Effector CD4-positive, alpha-beta T cell (primary cell): Measurements from ENCODE around the gene CNKSR3. TPM values are rescaled to one million over a fixed set of nuclear protein-coding genes. Genes with fewer than 3 reads are reported as not detected.
"Not testable (repeated sequence)": the region's sequence is repeated elsewhere in the genome, so short reads cannot be mapped to it uniquely, and the experiment has no call there.

Experiments
- DNase-seq: peaks from one replicate; pipeline ENCODE4 v3.0.0-alpha.2; 2020
- total RNA-seq: gene quantifications from one replicate; lab custom pipeline; 2026; lab: John Stamatoyannopoulos, UW

Gene CNKSR3
- not detected for total RNA-seq

DNA sequence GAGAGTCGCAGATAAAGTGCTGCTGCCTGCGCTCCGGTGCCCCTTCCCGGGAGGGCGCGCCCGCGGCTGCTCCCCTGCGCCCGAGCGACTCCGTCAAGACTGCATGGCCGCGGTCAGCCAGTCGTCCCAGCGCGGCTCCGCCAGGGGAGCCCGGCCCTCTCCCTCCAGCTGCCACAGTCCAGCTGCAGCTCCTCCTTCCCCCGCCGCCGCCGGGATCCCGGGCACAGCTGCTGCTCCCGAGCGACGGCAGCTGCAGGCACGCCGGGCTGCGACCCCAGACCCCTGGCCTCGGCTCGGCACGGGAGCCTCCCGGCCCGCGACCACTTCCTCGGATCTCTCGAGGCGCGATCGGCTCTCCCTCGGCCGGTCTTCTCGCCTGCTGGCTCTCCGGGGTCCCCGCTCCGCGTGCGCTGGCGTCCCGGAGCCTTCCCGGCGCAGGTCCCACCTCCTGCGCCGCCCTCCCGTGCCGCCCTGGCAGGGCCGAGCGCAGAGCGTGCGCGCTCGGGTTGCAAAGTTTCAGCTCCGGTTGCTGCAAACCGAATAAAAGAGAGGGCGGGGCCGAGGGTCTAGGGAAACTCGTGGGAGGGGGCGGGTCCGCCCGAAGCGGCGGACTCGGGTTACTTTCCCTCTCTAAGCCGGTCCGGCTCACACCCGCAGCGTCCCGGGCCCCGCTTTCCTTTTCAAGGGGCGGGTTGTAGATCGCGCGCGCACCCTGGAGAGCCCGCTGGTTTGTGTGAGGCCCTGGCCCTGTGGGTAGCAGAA lies at the start of gene CNKSR3:
CNKSR3 (minus strand) TSS at position 542 of the 762 bp plus-strand sequence. CDS start 571 bp downstream, outside the sequence.
- DNase-seq: no peak

DNA sequence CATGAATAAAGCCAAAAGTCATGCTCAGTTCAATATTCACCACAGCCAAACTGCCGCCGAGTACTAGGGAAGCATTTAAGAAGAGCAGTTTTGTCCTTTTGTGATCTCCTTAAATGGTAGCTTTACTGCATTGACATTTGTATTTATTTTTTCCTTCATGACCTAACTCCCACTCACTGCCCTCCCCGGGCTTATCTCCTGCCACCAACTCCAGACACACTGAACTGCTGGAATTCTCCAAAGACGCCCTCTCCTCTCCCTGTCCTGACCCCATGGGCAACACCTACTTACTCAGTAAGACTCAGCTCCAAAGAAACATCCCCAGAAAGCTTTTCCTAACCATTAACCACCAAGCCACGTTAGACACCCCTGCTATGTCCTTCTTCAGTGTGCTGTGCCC lies 48.5 kb upstream of the CNKSR3 start:
- DNase-seq: no peak

DNA sequence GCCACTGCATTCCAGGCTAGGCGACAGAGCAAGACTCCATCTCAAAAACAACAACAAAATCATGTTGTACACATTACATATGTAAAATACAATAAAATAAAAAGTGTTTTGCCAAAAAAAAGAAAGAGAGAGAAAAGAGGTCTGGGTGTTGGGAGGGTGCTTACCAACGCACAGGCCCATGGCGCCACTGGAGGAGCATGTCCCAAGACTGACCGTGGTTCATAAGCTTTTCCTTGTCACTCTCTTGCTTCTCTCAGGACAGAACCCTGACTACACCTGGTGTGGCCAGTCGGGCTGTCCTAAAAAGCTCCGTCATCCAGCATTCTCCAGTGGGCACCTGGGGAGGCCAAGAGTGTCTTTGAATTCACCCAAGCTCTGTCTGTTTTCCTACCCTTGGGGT lies 48.0 kb upstream of the CNKSR3 start:
- no peak for DNase-seq

DNA sequence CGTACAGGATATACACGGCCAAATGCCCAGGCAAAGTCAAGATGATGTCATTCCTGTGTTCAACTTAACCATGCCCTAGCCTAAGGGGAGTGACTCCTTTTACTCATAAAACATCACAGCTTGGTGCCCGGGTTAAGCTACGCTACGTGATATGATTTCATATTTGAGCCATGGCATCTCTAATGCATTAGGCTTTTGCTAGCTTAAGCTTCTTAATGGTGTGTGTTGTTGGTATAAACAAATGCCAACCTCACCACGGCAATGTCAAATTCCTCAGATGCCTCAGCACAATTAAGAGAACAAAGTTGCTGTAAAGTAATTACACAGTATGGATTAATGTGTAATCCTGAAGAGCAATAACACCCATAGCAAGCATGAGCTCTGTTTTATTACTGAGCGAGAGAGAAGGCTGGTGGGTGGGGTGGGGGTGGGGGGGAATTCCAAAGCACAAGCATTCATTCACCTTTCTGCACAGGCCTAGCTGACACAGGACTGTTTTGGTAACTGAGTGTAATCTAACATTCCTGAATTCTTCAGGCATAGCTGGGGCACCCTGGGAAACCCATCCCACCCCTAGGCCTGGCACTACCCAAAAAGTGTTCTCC lies 44.7 kb upstream of the CNKSR3 start:
- DNase-seq: no peak

DNA sequence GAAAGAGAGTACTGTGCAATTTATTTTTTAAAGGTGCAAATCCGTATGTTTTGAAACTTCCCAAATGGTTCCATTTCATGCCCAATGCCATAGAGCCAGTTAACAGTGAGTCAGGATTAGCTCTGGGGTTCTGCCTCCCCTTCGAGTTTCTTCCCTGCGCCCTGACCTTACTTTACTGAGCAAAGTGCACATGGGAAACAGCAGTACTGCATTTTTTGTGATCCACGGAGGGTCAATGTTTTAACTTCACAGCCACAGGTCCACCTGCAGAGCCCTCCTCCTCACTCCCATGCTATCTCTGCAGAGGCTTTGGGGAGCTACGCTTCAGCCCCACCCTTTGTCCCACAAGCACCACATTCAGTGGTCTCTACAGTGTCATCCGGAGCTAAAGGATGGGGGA lies 44.0 kb upstream of the CNKSR3 start:
- no peak for DNase-seq

DNA sequence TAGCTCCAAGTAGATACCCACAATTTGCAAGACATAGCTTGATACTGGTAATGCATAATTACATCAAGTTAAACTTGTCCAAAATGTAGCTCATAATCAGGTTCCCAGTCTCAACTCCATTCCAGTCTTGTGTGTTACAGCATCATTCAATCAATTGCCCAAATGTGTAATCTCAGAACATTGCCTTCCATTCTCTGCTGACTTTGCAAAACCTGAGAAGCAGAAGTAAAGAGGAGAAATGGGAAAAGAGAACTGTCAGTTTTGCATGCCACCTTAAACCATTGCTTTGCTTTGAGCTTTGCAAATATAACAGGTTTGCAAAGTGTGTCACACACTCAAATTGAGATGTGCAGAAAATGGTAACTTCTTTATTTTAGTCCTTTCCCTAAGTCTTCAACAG lies 40.3 kb upstream of the CNKSR3 start:
- no peak for DNase-seq

DNA sequence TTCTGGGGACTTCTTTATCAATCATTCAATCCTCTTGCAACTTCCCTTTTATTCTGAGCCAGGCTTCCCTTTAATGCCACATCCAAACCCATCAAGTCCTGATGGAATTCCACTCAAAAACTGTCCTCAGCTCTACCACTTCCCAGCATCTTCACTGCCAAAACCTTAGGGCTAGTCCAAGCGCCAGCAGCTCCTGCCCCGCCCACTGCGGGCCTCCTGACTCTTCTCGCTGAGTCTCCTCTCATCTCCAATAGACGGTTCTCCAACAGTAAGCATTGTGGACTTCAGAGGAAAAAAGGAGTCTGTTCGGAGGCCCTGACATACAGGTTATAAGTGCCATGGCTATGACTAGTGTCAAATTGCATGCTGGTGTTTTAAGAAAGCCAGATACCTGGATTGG lies 38.7 kb upstream of the CNKSR3 start:
- DNase-seq: no peak

DNA sequence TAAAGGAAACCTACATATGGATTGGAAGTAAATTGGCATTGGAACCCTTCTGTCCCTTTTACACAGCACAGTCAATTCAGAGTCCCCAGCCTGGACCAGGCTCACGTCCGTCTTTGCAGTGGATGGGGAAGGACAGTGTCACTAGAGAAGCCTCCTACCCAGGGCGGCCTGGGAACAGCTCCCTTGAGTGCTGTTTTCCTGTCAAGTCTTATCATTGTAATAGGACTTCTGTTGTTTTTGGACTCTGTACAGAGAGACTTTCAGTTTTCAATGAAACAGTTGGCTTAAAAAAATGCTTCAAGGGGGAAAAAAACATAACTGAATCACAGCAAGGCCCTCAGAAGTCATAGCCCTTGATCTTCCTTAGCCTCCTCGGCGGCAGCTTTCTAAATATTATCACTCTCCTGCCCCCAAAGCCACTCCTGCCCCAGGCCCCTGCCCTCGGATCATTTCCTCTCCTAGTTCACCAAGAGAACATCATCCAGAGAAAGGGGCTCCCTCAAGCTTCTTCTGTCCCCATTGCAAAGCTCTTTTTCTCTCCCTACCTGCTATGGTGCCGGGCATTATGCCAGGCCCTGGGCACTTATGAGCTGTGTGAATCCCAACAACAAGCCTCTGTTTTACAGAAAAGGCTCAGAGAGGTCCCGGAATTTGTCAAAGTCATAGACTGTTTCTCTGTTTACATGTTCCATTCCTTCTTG lies 37.8 kb upstream of the CNKSR3 start:
- no peak for DNase-seq

DNA sequence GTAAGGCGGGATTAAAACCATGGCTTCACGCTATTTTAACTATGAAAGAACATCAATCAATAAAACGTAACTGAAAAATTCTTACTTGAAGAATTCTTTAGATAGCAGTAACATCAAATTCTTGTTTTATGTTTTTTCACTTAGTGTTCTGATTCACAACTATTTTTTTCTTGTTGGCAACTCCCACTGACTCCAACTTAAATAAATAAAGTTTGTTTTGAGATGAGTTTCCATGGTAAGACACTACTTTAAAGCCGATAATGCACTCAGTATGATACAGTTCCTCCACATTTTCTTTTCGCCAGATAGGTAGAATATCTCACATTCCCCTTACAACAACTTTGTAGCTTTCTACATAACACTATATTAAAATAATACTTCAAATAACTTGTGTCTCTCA lies 33.1 kb upstream of the CNKSR3 start:
- DNase-seq: no peak

DNA sequence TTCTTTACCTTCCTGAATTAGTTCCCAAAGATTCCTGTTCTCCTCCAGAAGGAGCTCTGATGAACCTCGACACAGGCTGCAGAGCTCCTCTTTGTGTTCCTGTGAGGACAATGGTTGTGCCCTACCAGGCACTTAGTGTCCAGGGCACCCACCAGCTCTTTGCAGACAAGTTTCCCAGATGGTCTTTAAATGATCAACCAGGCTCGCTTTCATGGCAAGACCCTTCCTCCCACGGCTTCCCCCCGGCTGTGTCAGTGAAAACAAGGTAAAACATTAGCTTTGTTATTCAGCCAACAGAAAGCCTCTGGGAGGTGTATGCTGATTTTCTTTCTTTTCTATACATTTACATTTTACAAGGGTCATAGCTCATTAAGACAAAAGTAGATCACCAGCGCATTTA lies 32.3 kb upstream of the CNKSR3 start:
- no peak for DNase-seq

DNA sequence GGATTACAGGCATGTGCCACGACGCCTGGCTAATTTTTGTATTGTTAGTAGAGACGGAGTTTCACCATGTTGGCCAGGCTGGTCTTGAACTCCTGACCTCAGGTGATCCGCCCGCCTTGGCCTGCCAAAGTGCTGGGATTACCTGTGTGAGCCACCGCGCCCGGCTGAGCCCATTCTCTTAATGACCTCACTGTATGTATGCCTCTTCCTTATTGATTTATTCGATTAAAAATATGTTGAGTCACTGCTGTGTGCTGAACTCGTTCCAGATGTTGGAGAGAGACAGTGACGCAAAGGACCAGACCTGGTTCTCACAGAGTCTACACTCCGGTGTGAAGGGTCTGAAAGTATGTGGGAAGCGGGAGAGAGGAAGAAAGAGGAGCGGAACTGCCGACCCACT lies 31.4 kb upstream of the CNKSR3 start:
- DNase-seq: not testable (repeated sequence)

DNA sequence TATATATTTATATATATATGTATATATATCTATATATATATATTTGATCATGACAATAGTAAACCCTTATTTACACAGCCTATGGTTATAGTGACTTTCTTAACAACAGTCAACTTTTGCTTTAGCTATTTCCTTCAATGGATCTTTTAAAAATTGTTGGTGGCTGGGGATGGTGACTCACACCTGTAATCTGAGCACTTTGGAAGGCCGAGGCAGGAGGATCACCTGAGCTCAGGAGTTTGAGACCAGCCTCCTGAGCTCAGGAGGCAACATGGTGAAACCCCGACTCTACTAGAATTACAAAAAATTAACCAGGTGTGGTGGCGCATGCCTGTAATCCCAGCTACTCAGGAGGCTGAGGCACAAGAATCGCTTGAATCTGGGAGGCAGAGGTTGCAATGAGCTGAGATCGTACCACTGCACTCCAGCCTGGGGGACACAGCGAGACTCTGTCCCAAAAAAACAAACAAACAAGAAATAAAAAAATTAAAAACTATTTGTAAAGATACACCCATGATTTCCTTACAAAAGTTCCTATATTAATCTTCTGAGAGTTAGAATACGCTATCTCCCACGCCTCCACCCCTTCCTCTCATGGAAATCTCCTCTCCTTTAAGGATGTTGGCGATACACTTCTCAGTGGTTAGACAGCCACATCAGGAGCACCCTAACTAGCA lies 29.2 kb upstream of the CNKSR3 start:
- DNase-seq: no peak

DNA sequence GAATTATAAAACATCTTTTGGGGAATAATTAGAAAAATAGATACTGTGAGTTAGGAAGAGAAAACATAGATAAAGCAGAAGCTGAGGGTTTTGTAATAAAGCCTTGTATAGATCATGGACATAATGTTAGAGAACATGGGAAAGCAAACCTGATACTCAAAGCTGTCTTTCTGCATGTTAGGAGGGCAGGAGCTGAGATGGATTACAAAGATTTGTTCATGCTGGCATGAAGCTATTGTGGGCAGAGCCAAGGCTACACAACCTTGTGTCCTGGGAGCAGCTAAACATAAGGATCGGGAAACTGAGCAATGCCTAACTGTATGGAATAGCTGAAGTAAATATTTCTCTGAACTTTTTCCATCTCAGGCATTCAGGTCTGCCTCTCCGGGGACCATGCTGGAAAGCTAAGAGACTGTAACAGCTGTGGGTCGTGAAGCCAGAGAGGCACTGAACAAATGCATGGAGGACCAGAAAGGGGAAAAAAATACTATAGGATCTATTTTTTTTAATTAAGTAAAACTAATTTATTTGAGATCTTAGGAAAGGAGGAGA lies 28.2 kb upstream of the CNKSR3 start:
- no peak for DNase-seq

DNA sequence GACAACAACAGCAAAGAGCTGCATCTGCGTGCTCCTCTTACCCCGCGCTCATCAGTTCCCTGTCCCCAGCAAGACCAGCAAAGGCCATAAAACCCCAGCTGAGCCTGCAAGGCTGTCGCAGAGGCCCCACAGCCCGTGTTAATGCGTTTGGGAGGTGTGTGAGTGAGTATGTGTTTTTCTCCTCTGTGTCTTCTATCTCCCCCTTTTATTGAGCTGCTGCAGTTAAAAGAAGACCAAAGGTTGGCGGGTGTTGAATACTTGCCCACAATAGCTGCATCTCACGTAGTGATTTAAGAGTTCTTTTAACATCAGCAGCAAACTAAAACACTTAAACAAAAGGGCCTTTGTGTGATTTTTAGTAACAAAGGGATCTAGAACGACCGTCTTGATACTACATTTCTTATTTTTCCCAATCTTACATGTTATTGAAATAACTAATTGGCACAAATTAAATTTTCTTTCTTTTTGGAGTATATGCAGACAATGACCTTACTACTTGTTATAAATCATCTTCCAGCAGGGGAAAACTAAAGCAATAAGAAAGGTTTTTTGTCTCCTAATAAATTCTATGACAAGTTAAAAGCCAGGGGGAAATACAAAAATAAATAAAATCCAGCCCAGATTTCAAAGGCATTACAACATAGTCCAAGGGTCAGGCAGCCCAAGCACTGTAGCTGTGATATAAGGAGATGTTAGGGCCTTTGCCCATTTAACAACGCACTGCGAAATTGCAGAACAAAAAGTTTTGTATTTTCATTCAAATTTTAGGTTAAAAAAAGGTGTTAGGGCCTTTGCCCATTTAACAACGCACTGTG lies 27.2 kb upstream of the CNKSR3 start:
- DNase-seq: no peak

DNA sequence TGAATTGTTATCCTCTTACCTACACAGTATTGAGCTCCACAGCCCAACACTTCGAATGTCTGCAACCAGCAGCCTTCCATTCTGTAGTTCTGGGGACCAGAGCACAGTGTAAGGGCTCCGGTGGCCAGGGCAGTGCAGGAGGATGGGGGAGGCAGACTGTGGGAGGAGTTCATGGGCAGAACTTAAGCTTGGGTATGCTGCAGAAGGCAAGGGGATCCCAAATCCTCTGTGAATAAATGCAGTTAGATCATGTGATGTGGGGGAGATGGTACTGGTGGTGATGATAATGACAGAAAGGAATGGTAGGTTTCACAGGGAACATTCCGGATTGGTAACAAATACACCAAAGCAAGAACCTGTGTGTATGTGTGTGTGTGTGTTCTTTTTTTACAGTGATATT lies 26.5 kb upstream of the CNKSR3 start:
- no peak for DNase-seq

DNA sequence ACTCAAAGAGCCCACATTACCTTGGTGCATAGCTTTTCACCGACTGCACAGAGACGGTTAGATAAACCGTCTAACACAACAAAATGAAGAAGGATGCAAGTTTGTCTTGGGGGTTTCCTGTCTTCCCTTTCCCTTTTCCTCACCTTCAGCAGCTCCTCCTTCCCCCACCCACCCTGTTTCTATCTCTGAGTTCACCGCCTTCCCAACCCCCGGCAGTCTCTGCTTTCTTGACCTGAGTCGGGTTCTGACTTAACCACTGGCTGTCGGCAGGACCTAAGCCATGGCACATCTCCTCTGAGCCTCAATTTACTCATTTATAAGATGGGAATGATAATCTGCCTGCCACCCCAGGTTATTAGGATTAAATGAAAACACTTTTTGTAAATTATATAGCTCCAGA lies 25.8 kb upstream of the CNKSR3 start:
- no peak for DNase-seq

DNA sequence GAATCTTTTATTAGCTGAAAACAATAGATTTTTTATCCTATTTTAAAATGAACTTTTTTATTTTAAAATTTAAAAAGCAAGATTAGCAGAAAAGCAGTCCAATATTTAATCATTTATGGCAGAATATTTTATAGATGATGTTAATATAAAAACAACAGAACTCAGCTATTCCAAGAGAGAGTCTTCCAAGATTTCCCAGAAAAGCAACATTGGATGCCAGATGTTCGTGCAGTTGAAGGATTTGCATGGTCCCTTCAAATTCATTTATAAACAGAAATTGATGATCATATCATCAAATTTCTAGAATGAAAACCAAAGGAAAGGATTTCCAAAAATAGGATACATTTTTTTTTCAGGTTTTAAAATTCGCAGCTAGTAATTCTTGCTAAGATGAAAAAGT lies 25.4 kb upstream of the CNKSR3 start:
- no peak for DNase-seq

DNA sequence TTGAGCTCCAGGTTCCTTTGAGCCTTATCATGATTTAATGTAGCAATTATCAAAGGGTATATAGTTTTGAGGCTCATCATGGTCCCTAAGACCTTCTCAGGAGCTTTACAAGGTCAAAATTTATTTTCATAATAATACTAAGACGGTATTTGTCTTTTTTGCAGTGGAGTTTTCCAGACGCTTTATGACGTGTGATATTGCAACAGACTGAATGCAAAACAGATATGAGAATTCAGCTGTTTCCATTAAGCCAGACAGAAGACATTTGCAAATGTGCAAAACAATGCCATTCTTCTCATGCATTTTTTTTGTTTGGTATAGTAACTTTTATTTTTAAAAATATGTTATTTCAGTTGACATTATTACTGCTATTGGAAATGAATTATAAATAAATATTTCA lies 24.7 kb upstream of the CNKSR3 start:
- no peak for DNase-seq

DNA sequence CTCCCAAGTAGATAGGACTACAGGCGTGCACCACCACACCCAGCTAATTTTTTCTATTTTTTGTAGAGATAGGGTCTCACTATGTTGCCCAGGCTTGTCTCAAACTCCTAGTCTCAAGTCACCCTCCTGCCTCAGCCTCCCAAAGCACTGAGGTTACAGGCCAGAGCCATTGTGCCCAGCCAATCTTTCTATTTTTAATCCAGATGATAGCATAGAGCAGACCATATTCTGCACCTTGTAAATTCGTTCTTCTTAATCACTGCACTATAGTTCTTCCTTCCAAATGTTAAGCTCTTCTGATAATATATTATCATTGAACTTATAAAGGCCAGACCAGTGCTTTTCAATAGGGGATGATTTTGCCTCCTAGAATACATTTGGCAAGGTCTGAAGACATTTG lies 24.0 kb upstream of the CNKSR3 start:
- no peak for DNase-seq

DNA sequence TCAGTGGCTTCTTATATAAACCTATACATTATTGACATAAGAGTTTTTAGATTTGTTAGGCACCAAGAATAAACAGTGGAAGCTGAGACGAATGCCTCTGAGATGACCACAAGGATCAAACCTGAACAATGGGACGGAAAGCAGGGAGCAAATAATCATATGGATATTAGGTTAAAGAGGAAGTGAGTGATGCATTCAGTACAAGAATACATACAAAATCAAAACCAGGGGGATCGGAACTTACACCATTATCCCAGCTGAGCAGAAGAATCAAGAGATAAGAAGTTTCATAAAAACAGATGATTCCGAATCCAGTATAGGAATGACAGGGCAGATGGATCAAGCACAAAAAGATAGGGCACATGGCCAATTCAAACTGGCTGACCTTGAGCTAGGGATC lies 21.9 kb upstream of the CNKSR3 start:
- no peak for DNase-seq

DNA sequence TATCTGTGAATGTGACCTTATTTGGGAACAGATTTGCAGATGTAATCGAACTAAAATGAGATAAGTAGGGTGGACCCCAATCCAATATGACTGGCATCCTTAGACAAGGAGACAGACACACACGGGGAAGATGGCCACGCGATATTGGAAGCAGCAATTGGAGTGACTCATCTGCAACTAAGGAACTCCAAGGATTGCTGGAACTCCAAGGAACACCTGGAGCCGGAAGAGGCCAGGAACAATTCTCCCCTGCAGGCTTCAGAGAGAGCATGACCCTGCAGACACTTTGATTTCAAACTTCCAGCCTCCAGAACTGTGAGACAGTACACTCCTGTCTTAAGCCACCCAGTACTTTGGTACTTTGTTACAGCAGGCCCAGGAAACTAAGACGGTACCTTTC lies 19.5 kb upstream of the CNKSR3 start:
- no peak for DNase-seq

DNA sequence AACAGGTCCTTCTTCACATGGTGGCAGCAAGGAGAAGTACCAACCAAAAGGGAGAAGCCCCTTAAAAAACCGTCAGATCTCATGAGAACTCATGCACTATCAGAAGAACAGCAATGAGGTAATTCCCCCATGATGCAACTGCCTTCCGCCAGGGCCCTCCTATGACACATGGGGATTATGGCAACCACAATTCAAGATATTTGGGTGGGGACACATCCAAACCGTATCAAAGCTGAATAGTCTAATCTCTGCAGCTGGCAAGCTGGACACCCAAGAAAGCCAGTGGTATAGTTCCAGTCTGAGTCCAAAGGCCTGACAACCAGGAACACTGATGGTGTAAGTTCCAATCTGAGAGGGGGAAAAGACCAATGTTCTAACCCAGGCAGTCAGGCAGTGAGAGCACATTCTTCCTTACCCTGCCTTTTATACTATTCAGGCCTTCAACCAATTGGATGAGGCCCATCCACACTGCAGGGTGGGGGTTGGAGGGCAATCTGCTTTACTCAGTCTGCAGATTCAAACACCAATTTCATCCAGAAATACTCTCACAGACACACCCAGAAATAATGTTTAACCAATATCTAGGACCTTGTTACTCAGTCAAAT lies 17.9 kb upstream of the CNKSR3 start:
- no peak for DNase-seq
